NCI-H460 (cell line): Measurements from ENCODE around the gene HEXIM1. TPM values are rescaled to one million over a fixed set of nuclear protein-coding genes. Genes with fewer than 3 reads are reported as not detected.
A peak's percentile ranks its signal among the peaks of the same experiment; 100 is the strongest.
"Not testable (repeated sequence)": the region's sequence is repeated elsewhere in the genome, so short reads cannot be mapped to it uniquely, and the experiment has no call there.

Experiments used
- DNase-seq: peaks from one replicate; pipeline ENCODE4 v3.0.0-alpha.2; 2016; ENCODE audit warnings: low read depth; ENCODE audit errors: extremely low read depth
- total RNA-seq: library from RNA; depleted of rRNA; stranded (reverse); fragments of >200 nt; shearing (Covaris generic); gene quantifications from 2 replicates; pipeline ENCODE4 v1.2.3, GENCODE V29; 2014

HEXIM1 gene
- total RNA-seq, 1 experiment from 2014 or later = 19.0 TPM

DNA sequence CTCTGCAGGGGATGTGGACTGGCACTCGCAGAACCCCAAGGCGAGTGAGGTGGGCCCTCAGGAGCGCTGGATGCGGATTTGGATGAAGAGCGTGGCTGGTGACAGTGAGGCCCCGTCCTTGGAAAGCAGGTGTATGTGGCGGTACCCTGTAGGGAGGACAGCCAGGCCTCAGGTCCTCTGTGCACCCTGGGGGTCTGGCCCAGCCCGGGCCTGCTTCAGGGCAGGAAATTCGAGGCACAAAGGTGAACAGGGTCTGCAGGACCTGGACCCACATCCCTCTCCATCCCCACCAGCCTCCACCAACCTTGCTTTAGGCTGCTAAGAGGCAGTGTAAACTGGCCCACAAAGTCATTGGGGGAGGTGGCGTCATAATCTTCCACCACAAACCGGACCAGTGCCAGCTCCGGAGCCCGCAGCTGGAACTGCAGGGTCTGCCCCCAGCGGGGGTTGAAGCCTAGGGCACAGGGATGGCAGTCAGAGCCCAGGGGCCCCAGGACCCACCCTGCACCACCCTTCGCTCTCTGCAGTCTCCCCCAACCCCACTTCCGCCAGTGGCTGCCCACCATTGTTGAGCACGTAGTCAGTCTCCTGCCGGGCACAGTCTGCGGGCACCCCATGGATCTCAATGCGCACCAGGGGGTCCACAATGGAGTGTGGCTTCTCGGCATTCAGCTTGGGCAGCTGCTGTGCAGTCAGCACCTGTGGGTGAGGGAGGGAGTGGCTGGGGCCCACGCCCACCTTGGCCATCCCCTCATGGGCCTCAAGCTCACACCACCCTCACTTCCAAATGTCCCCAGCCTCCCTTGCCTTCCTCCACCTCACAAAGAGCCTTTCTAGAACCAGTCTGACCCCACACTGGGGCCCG lies 35.5 kb upstream of the HEXIM1 start:
- DNase-seq = no peak

DNA sequence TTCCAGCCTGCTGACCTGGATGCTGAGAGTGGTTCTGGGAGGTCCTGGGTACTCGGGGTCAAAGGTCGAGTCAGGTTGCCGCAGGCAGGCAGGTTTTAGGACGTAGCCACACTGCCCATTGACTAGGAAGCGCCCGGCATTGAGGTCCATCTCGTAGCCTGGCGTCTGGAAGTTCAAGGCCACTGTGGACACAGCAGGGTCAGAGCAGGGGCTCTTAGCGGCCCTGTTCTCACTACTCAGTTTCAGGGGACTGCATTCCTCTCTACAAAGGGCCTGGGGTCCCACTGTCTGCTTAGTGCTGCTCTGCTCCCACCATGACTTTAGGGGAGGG lies 34.9 kb upstream of the HEXIM1 start:
- DNase-seq = no peak

DNA sequence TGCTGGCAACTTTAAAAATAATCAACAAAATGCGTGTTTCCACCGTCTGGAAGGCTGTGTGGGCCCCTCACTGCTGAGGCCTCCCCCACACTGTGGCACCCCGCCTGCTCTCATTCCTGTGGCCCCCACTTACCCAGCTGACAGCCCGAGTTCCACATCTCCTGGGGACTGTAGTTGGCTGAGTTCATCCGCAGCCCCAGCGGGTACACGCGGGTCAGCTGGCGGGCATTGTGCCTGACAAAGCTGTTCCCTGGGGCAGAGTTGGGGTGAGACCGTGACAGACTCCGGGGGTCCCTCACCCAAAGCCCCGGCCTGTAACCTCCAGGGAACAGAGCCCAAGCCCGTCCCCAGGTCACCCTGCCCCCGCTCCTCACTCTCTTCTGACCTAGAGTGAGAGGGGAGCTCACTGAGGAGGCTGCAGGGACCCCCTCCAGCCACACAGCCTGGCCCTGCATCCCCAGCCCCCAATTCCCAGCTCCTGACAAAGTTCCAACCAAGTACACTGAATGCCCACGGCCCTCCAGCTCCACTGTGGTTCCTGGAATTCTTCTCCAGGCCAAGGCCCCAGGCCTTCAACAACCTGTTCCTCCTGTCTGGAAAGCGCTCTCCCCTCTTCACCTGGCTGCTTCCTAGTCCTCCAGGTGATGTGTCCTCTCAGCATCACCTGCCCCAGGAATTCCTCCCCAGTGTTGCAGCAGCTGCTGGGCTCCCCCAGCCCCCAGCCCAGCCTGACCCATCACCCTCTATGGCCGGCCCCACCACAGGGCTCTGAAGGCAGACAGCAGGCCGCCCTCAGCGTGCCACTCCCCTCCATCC lies 34.0 kb upstream of the HEXIM1 start:
- DNase-seq = no peak

DNA sequence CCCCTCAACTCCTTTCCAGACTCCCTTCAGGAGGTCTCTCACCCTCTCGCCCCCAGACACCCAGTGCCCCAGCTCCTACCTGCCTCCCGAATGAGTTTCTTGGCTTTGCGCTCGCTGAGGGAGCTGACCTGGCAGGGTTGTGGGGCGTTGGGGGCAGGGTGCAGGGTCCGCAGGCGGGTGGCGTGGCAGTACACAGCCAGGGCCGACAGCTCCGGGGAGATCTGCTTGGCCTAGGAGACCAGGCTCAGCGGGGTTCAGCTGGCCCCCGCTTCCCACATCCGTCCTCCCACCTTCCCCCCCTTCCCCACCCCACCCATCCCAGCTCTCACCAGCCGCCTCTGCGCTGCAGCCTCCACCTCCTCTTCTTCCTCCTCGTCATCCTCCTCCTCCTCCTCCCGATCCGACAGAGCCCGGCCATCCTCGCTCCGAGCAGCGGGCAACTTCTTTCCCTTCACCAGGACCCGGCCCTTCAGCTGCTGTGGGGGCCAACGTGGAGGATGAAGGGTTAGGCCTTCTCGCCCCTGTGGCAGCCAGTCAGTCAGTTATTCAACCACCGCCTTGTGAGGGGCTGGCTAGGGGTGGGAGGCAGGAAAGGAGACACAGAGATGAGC lies 33.2 kb upstream of the HEXIM1 start:
- no peak for DNase-seq

DNA sequence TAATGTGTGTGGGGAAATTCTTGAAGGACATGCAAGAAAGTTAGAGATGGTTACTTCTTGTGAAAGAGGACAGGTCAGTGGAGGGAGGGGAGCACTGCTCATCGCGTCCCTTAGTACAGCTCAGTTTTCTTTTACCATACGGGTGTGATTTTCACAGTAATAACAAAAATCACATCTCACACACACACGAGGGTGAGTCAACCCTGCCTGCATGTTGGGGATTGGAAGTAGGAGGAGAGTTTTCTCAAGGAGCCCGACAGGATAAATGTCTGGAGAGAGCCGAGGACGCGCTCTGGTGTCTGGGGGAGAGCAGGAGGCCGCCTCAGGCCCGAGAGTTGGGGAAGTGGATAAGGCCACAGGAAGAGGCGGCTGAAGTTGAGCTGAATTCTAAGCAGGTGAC lies 32.4 kb upstream of the HEXIM1 start:
- peak; percentile 92 for DNase-seq

DNA sequence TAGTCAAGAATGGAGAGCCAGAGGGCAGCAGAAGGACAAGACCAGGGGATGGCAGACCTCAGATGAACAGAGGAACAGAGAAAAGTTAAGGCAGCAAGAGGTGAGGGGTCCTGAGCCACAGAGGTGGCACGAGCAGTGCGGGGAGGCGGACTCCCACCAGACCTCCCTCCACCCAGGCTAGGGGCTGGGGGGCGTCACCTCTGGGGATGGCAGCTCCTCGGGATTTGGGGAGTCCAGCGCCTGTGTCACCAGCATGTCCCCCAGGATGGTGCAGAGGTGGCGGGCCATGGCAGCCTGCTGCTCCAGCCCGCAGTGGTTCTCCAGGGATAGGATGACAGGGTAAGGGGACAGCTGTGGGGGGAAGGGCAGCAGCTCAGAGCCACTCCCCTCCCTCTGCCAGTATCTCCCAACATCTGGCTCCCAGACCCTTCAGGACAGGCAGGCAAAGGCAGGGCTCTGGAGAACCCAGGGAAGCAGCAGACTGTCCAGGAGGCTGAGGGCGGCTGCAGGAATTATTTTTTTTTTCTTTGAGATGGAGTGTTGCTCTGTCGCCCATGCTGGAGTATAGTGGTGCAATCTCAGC lies 31.8 kb upstream of the HEXIM1 start:
- no peak for DNase-seq

DNA sequence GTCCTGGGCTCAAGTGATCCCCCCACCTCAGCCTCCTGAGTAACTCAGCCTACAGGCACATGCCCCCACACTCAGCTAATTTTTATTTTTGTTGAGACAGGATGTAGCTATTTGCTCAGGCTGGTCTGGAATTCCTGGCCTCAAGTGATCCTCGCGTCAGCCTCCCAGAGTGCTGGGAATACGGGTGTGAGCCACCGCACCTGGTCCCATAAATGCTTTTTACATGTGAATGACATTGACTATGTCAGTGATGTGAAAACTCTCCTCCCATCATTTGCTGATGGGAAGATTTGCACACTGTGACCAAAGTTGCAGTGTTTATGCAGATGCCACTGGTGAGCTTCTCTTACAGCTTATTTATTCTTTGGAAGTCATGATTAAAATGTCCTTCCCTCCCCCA lies 30.9 kb upstream of the HEXIM1 start:
- DNase-seq = peak; percentile 54

DNA sequence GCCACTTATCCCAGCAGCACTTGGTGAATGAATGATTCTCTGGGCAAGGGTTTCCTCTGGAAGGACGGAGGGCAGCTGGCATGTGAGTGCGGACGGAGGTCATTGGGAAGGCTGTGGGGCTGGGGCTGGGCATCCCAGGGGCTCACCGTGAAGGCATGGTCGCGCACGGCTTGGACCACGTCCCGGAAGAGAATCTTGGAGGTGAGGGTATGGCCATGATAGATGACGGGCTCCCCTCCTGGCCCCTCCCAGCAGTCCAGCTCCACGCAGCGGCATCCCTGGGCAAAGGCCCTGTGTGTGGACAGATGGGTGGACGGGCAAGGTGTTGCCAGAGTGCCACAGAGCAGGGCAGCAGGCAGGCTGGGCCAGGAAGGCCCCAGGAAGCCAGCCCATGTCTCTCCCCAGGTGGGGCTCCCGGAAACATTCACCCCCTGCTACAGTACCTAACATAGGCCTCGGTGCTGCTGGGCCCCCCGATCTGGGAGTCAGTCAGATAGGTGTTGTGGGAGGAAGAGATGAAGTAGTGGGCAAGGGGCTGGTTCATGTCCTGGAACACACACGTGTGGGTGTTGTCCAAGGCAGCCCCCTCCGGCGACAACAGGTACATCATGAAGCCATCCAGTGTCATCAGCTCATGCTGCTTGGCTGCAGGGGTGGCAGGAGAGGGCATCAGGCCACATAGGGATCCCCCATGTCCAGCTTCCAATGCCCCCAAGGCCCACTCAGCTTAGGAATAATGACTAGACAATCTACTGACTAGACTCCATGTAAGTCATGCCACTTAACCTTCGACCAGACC lies 30.2 kb upstream of the HEXIM1 start:
- no peak for DNase-seq

DNA sequence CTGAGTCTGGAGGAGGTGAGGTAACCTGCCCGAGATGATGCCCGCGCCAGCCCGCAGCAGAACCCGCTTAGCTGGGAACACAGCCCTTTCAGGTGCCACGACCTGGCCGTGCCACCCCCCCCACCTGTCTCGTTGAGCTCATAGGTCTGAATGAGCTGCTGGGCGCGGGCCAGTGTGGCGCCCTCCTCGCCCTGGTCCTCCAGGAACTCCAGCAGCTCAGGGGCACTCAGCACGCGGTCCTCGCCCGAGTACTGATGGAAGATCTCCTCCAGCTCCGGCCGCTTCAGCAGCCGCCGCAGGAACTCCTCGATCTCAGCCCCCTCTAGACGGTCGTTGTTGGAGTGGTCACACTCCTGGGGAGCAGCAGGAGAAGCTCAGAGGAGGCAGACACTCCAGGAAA lies 29.6 kb upstream of the HEXIM1 start:
- no peak for DNase-seq

DNA sequence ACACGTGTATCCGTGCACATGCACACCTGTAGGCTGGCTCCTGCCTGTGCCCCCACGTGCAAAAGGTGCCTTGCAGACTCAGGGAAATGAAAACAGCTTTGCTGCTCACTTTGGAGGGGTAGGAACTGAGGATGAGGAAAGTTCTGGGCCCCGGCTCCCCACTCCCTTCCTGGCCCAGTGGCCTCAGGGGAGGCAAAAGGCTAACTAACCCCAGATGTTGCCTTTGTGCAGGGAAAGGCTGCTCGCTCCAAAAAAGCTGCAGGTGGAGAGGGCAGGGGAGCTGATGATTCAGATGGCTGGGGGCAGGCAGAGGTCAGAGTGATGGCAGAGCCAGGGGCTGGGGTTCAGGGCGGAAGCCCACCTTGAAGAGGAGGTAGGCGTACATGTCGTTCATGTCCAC lies 28.3 kb upstream of the HEXIM1 start:
- DNase-seq = no peak

DNA sequence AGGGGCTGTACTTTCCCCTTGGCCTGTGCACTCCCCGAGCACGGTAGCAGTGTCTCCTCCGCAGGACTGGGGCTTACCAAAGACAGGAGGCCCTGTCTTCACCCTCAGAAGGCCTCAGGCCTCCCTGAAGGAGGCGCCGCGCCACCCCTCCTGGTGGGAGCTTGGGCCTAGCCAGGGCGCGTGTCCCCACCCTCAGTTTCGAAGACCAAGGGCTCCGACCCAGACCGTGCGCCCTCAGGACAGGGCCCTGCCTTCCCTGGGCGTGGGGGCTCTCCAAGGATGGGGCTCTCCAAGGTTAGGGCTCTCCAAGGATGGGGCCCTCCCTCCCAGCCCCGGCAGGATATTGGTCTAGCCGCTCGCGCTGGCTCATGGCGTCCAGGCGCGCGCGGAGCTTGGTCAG lies 27.7 kb upstream of the HEXIM1 start:
- DNase-seq = no peak

DNA sequence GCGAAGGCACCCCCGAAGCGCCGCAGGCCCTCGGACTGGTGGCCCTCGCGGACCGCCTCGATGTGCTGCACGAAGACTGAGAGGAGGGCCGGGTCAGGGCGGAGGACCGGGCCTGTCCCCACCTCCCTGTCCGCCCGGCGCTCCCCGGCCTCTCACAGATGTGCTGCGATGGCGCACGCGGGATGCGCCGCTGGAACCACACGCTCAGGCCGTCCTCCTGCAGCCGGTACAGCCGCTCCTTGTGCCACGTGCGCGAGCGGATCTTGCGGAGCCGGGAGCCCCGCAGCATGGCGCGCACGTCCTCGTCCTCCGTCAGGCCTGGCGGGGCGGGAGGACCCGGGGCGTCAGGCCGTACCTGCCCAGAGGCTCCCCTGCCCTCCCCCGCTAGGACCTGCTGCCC lies 27.2 kb upstream of the HEXIM1 start:
- no peak for DNase-seq

DNA sequence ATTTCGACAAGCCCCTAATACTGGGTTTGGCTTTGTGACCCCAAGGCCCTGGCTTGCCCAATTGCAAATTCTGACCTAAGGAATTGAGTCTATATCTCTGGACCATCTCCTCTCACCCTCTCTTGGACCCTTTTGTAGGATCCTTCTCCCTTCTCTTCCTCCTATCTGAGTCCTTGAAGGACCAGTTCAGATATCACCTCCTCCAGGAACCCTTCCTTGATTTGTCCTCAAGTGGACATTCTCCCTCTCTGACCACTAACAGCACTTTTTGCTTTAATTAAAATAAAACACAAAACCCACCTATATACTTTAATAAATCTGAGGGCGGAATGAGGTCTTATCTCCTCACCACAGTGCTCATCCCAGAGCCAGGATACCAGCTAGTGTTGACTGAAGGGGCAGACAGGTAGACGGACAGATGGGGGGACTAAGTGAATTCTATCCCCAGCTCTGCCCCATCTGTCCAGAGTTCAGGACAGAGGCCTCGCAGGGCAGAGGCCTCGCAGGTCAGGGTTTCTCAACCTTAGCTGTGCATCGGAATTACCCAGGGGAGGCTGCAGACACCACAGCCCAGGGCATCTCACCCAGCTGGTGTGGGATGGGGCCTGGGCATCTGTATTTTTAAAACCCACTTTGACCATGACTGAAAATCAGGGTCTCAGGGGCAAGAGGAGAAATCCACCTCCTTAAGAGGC lies 25.1 kb upstream of the HEXIM1 start:
- no peak for DNase-seq

DNA sequence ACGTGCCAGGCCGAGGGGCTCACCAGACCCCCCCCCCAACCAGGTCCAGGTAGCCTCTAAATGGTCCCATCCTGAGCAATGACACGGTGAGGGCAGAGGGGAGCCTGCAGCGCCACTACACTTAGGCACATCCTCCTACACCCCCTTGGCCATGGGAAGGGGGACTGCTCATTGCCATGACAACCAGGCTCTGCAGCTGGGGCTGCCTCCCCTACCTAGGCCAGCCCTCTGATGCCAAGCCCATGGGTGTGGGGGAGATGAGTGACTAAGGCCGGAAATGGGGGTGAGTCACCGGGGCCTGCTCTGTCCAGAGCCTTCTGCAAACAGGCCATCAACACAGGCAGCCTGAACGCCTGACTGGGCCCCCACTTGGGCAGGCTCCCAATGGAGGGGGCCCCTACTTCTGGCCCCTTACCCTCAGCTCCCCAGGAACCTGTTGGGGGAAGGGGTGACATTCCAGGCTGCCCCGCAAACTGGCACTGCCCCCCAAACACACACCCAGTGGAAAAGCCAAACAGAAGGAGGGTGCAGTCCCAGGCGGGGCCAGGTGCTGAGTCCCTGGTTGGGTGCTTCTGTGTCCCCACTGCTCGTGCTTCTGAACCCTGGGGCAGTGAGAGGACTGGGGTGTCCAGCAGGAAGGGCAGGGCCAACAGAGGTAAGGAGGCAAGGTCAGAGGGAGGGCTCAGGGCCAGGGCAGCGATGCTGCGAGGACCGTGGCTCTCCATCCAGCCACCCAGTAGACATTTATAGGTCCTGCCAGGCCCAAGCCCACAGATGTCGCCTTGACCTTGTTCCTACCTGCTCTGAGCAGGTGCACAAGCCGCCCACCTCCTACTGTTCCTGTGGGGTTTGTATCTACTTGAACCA lies 24.1 kb upstream of the HEXIM1 start:
- DNase-seq = peak; percentile 84

DNA sequence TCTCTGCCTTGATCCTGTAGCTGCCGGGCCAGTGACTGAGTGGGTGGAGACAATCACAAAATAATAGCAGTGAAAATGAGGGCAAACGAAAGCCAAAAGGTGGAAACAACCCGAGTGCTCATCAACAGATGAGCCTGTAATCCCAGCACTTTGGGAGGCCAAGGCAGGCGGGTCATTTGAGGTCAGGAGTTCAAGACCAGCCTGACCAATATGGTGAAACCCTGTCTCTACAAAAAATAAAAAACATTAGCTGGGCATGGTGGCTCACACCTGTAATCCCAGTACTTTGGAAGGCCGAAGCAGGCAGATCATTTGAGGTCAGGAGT lies 23.5 kb upstream of the HEXIM1 start:
- DNase-seq = not testable (repeated sequence)

DNA sequence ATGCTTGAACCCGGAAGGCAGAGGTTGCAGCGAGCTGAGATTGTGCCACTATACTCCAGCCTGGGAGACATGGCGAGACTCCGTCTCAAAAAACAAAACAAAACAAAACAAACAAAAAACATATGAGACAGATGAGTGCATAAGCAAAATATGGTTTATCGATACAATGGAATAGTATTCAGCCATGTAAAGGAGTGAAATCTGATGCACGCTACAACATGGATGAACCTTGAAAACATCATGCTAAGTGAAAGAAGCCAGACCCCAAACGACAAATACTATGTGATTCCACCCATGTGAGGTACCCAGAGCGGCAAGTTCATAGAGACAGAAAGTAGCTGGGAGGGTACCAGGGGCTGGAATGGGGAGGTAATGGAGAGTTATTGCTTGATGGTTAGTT lies 22.8 kb upstream of the HEXIM1 start:
- no peak for DNase-seq

DNA sequence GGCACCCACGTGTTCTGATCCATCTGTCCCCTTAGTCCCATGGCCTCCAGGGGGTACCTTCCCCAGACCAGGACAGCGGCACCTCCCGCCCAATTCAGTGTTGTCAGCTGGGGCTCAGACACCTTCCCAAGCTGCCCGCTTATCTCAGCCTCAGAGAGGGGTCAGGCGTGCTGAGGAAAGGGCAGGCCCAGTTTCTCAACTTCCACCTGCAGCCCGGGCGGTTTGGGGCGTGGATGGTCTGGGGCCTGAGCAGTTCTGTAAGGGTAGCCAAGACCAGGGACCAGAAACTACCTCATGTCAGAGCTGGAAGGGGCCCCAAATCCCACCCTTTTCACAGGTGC lies 21.1 kb upstream of the HEXIM1 start:
- no peak for DNase-seq

DNA sequence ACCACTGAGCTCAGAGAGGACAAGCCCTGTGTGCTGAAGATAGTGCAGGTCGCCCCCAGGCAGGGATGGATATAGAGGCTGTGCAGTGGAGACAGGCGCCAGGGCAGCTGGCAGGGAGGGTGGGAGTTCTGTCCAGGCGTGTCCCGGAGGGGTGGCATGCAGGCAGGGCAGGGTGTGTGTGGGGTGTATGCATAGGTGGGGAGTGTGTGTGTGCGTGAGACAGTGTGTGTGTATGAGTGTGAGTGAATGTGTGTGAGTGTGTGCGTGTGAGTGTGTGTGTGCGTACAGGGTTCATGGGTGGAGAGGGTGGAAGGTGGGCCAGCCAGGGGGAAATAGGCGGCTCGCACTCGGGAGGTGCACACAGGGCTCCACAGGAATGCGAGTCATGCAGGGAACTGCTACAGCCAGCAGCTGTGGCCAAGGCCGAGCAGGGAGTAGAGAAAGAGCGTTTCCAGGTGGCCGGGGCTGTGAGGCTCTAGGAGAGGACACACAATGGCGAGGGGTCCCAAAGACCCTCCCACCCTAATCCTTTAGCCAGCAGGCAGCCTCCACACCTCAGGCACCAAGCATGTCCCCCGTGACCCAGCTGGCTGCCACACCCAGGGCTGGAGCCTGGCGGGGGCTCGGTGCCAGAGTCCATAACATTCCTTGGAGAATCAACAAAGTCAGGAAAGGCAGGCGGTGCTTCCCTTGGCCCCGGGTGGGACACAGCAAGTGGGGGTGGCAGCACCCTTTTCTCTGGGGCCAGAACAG lies 20.6 kb upstream of the HEXIM1 start:
- peak; percentile 49 for DNase-seq

DNA sequence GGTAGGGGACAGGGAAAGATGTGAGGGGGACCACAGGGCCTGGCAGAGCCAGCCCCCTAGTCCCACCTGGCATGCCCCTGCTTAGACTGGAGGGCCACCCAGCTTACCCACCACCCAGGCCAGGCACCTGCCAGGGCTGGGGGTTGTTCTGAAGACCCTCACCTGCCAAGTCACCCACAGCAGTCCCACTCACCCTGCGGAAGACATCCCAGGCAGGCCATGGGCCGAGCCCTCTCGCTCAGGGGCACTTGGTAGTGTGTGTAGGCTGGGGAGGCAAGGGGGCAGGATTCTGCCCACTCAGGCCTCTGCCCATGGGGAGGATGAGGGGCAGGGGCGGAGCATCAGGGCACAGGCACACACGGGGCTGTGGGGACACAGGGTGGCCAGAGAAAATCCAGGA lies 19.9 kb upstream of the HEXIM1 start:
- no peak for DNase-seq
